Mammary epithelial cell (primary cell): ENCODE data around the gene HCN1.

Experiments used
- EZH2 ChIP-seq: IDR thresholded peaks from 2 replicates; pipeline ENCODE4 v1.6.1; 2012; ENCODE audit warnings: low read length, inconsistent platforms, borderline replicate concordance
- TF ChIP-seq, protein P1 (sequence below), 2 donors: IDR thresholded peaks in 1 of 2; conservative IDR thresholded peaks in 1 of 2; 2 replicates each; pipeline ENCODE4 v1.5.1; 2011 to 2012; ENCODE audit warnings: inconsistent platforms in 2 of 2, low read length in 2 of 2, mild to moderate bottlenecking in 2 of 2, control low read depth in 1 of 2, low read depth in 1 of 2; ENCODE audit not compliant: insufficient read depth in 1 of 2; ENCODE audit errors: extremely low read depth in 1 of 2

GRCh38 chr5:45623832-45624231 is 72.3 kb downstream of the HCN1 start:
- TF ChIP-seq, protein P1, sequence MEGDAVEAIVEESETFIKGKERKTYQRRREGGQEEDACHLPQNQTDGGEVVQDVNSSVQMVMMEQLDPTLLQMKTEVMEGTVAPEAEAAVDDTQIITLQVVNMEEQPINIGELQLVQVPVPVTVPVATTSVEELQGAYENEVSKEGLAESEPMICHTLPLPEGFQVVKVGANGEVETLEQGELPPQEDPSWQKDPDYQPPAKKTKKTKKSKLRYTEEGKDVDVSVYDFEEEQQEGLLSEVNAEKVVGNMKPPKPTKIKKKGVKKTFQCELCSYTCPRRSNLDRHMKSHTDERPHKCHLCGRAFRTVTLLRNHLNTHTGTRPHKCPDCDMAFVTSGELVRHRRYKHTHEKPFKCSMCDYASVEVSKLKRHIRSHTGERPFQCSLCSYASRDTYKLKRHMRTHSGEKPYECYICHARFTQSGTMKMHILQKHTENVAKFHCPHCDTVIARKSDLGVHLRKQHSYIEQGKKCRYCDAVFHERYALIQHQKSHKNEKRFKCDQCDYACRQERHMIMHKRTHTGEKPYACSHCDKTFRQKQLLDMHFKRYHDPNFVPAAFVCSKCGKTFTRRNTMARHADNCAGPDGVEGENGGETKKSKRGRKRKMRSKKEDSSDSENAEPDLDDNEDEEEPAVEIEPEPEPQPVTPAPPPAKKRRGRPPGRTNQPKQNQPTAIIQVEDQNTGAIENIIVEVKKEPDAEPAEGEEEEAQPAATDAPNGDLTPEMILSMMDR (conservative IDR thresholded peaks at IDR 0.05 in 1 of 2, IDR thresholded peaks at IDR 0.05 in 1 of 2; ENCODE audit: extremely low read depth in 1 of 2, insufficient read depth in 1 of 2, low read depth in 1 of 2, low read length in 2 of 2): no peak
- TF ChIP-seq EZH2: no peak
